ELR (cell line): Measurements from ENCODE around the gene INPP4B.

Source experiments
- DNase-seq: peaks from one replicate; pipeline ENCODE4 v3.0.0-alpha.2; 2015; ENCODE audit warnings: low read depth

The INPP4B gene

GRCh38 chr4:142230991-142231390 is 615.1 kb downstream of the INPP4B start:
- DNase-seq: no peak

GRCh38 chr4:142226014-142226413 is 620.1 kb downstream of the INPP4B start:
- no peak for DNase-seq

GRCh38 chr4:142222127-142222526 is 624.0 kb downstream of the INPP4B start:
- peak; percentile 11 for DNase-seq

- no peak for DNase-seq
Measured at GRCh38 chr4:142218726-142219125, 627.4 kb downstream of the INPP4B start.

- DNase-seq: no peak
Measured at GRCh38 chr4:142211444-142211843, 634.7 kb downstream of the INPP4B start.

GRCh38 chr4:142203505-142203904 is 642.6 kb downstream of the INPP4B start:
- DNase-seq: no peak

- no peak for DNase-seq
Measured at GRCh38 chr4:142202404-142203332, 643.4 kb downstream of the INPP4B start.

GRCh38 chr4:142201041-142201440 is 645.1 kb downstream of the INPP4B start:
- no peak for DNase-seq

GRCh38 chr4:142194905-142195304 is 651.2 kb downstream of the INPP4B start:
- DNase-seq: no peak

GRCh38 chr4:142191901-142192300 is 654.2 kb downstream of the INPP4B start:
- DNase-seq: no peak

GRCh38 chr4:142181021-142181420 is 665.1 kb downstream of the INPP4B start:
- DNase-seq: no peak

GRCh38 chr4:142169216-142169615 is 676.9 kb downstream of the INPP4B start:
- no peak for DNase-seq

GRCh38 chr4:142168181-142168580 is 677.9 kb downstream of the INPP4B start:
- DNase-seq: no peak

GRCh38 chr4:142164767-142165500 is 681.2 kb downstream of the INPP4B start:
- DNase-seq: no peak

- no peak for DNase-seq
Measured at GRCh38 chr4:142161086-142161485, 685.0 kb downstream of the INPP4B start.

- DNase-seq: no peak
Measured at GRCh38 chr4:142160509-142160908, 685.6 kb downstream of the INPP4B start.

- DNase-seq: no peak
Measured at GRCh38 chr4:142158980-142159379, 687.1 kb downstream of the INPP4B start.

- DNase-seq: no peak
Measured at GRCh38 chr4:142156256-142156655, 689.8 kb downstream of the INPP4B start.

GRCh38 chr4:142155347-142155746 is 690.8 kb downstream of the INPP4B start:
- no peak for DNase-seq

- no peak for DNase-seq
Measured at GRCh38 chr4:142150483-142150882, 695.6 kb downstream of the INPP4B start.

GRCh38 chr4:142144813-142145212 is 701.3 kb downstream of the INPP4B start:
- no peak for DNase-seq

GRCh38 chr4:142142366-142143054 is 703.6 kb downstream of the INPP4B start:
- DNase-seq: peak; percentile 4

- no peak for DNase-seq
Measured at GRCh38 chr4:142141224-142141623, 704.9 kb downstream of the INPP4B start.
